Ascending aorta (tissue), 2 donors: Measurements from ENCODE around the gene SMOC1. TPM values are rescaled to one million over a fixed set of nuclear protein-coding genes. Genes with fewer than 3 reads are reported as not detected.
"Not testable (repeated sequence)": the region's sequence is repeated elsewhere in the genome, so short reads cannot be mapped to it uniquely, and the experiment has no call there.

Source experiments
- DNase-seq, 2 donors: peaks; one replicate each; pipeline ENCODE4 v3.0.0-alpha.2; 2019; ENCODE audit warnings: low spot score in 2 of 2
- H3K27ac ChIP-seq, 2 donors: fragments of 200-600 bp; sonication (generic); one replicate each; pipeline ENCODE4 v1.5.1; 2016 to 2017; ENCODE audit warnings: mild to moderate bottlenecking in 1 of 2
- H3K27me3 ChIP-seq: fragments of 200-600 bp; sonication (generic); one replicate; pipeline ENCODE4 v1.5.1; 2017
- H3K36me3 ChIP-seq, 2 donors: fragments of 200-600 bp; sonication (generic); one replicate each; pipeline ENCODE4 v1.5.1; 2016
- H3K4me1 ChIP-seq, 2 donors: fragments of 200-600 bp; sonication (generic); one replicate each; pipeline ENCODE4 v1.5.1; 2016 to 2017; ENCODE audit warnings: mild to moderate bottlenecking in 1 of 2
- H3K4me3 ChIP-seq, 2 donors: fragments of 200-600 bp; sonication (generic); one replicate each; pipeline ENCODE4 v1.5.1; 2016 to 2017; ENCODE audit warnings: mild to moderate bottlenecking in 1 of 2
- H3K9me3 ChIP-seq, 2 donors: fragments of 200-600 bp; sonication (generic); one replicate each; pipeline ENCODE4 v1.5.1; 2016
- CTCF ChIP-seq, 3 experiments: fragments of 200-600 bp in 2 of 3; fragments of 450-650 bp in 1 of 3; sonication (generic) in 2 of 3; IDR thresholded peaks; one replicate each; pipeline ENCODE4 v1.5.1; 2016 to 2019; ENCODE audit warnings: antibody characterized with exemption in 3 of 3, mild to moderate bottlenecking in 1 of 3, moderate library complexity in 1 of 3
- intact Hi-C: fragments of 100-400 bp; cut with DNase I; formaldehyde crosslinking; loops from one replicate; pipeline ENCODE4 v1.15.1; 2023
- total RNA-seq: library from RNA; depleted of rRNA; stranded (reverse); fragments of >200 nt; gene quantifications from one replicate; pipeline ENCODE4 v1.1.0, GENCODE V29; 2016

SMOC1 gene
- total RNA-seq, 1 donor from 2014 or later: 16.6 TPM

GRCh38 chr14:69901113-69901951, 22.1 kb downstream of the SMOC1 start:
- Histone ChIP-seq H3K27ac (no peak overlapping the region), H3K4me1 (no peaks in the 10 kb centered on the region), H3K27me3 (no peaks in the 10 kb centered on the region), H3K4me3 (no peak overlapping the region), H3K36me3 (no peaks in the 10 kb centered on the region), H3K9me3 (peaks cover 0 to 11% of the 10 kb centered on the region in 2 donors)
- TF ChIP-seq CTCF (IDR thresholded peaks at IDR 0.05): no peak
- intact Hi-C loops: no loop called here
- no peak for DNase-seq

GRCh38 chr14:69903046-69903445, 23.8 kb downstream of the SMOC1 start:
- H3K9me3 ChIP-seq, H3K4me3 ChIP-seq, H3K36me3 ChIP-seq, H3K27ac ChIP-seq, H3K27me3 ChIP-seq, intact Hi-C loops, H3K4me1 ChIP-seq, DNase-seq: not testable (repeated sequence)

GRCh38 chr14:69904246-69904645, 25.0 kb downstream of the SMOC1 start:
- Histone ChIP-seq H3K36me3 (no peaks in the 10 kb centered on the region), H3K9me3 (no peaks in the 10 kb centered on the region), H3K4me1 (no peaks in the 10 kb centered on the region), H3K27ac (no peak overlapping the region), H3K27me3 (no peaks in the 10 kb centered on the region), H3K4me3 (no peak overlapping the region)
- TF ChIP-seq CTCF (IDR thresholded peaks at IDR 0.05): no peak
- no peak for DNase-seq
- intact Hi-C loops: no loop called here

GRCh38 chr14:69906201-69906600, 27.0 kb downstream of the SMOC1 start:
- no peaks in the 10 kb centered on the region for H3K9me3 ChIP-seq
- no peak overlapping the region for H3K4me3 ChIP-seq
- no peaks in the 10 kb centered on the region for H3K27me3 ChIP-seq
- no peak overlapping the region for H3K27ac ChIP-seq
- no peaks in the 10 kb centered on the region for H3K4me1 ChIP-seq
- H3K36me3 ChIP-seq: no peaks in the 10 kb centered on the region
- DNase-seq: no peak
- TF ChIP-seq CTCF (IDR thresholded peaks at IDR 0.05): no peak
- intact Hi-C loops: no loop called here

GRCh38 chr14:69909826-69910550, 30.8 kb downstream of the SMOC1 start:
- Histone ChIP-seq H3K27ac (no peak overlapping the region), H3K36me3 (no peaks in the 10 kb centered on the region), H3K9me3 (no peaks in the 10 kb centered on the region), H3K4me3 (no peak overlapping the region), H3K4me1 (no peaks in the 10 kb centered on the region), H3K27me3 (no peaks in the 10 kb centered on the region)
- no peak for DNase-seq
- intact Hi-C loops: no loop called here
- no peak for TF ChIP-seq CTCF (IDR thresholded peaks at IDR 0.05)

- H3K27ac ChIP-seq: no peak overlapping the region
- DNase-seq: no peak
- no peaks in the 10 kb centered on the region for H3K9me3 ChIP-seq
- intact Hi-C loops: no loop called here
- no peak overlapping the region for H3K4me3 ChIP-seq
- no peak for TF ChIP-seq CTCF (IDR thresholded peaks at IDR 0.05)
- H3K36me3 ChIP-seq: no peaks in the 10 kb centered on the region
- no peaks in the 10 kb centered on the region for H3K27me3 ChIP-seq
- no peaks in the 10 kb centered on the region for H3K4me1 ChIP-seq
Observed at GRCh38 chr14:69910871-69911270, 31.7 kb downstream of the SMOC1 start.
